Heart left ventricle (tissue), 16 donors: Measurements from ENCODE around the gene GAK. TPM values are rescaled to one million over a fixed set of nuclear protein-coding genes. Genes with fewer than 3 reads are reported as not detected.

Experiments used
- ATAC-seq, 4 donors: fragments of 200-7000 bp; cut with Tn5 transposase; one replicate each; pipeline ENCODE4 v1.9.1; 2020 to 2022; ENCODE audit warnings: moderate library complexity in 4 of 4, mild to moderate bottlenecking in 3 of 4, moderate number of reproducible peaks in 1 of 4
- DNase-seq, 5 donors: peaks; one replicate each; pipeline ENCODE4 v3.0.0-alpha.2; 2020
- H3K27ac ChIP-seq, 12 donors: fragments of 200-600 bp; sonication (generic) in 4 of 12; one replicate each; pipeline versions ENCODE4 v1.5.0 to v1.8.0; 2016 to 2022; ENCODE audit warnings: mild to moderate bottlenecking in 2 of 12
- H3K27me3 ChIP-seq, 9 donors: fragments of 200-600 bp; sonication (generic) in 2 of 9; one replicate each; pipeline versions ENCODE4 v1.5.1 to v1.8.0; 2016 to 2022; ENCODE audit warnings: mild to moderate bottlenecking in 3 of 9
- H3K36me3 ChIP-seq, 9 donors: fragments of 200-600 bp; sonication (generic) in 2 of 9; one replicate each; pipeline versions ENCODE4 v1.5.0 to v1.8.0; 2018 to 2022; ENCODE audit warnings: mild to moderate bottlenecking in 2 of 9
- H3K4me1 ChIP-seq, 12 donors: fragments of 200-600 bp; sonication (generic) in 4 of 12; one replicate each; pipeline versions ENCODE4 v1.5.0 to v1.8.0; 2016 to 2022; ENCODE audit warnings: mild to moderate bottlenecking in 3 of 12
- H3K4me3 ChIP-seq, 12 donors: fragments of 200-600 bp; sonication (generic) in 4 of 12; one replicate each; pipeline versions ENCODE4 v1.5.0 to v1.8.0; 2017 to 2022; ENCODE audit warnings: mild to moderate bottlenecking in 9 of 12, moderate library complexity in 4 of 12
- H3K9me3 ChIP-seq, 12 donors: fragments of 200-600 bp; sonication (generic) in 4 of 12; one replicate each; pipeline versions ENCODE4 v1.5.0 to v1.8.0; 2016 to 2022; ENCODE audit warnings: mild to moderate bottlenecking in 1 of 12
- POLR2A ChIP-seq, 2 donors: fragments of 450-650 bp; IDR thresholded peaks; one replicate each; pipeline ENCODE4 v1.6.1; 2017; ENCODE audit warnings: antibody characterized with exemption in 2 of 2, mild to moderate bottlenecking in 2 of 2, moderate library complexity in 2 of 2
- WGBS, 4 donors: extraction: QIAGEN DNeasy Blood & Tissue Kit in 2 of 4; methylation state at CpG; one replicate each; pipeline versions ENCODE4 v1.1.5 to v1.1.7; 2013 to 2018; 5-methylcytosine and 5-hydroxymethylcytosine counted together
- intact Hi-C, 10 donors: fragments of 100-400 bp; cut with DNase I; formaldehyde crosslinking; loops; one replicate each; pipeline versions ENCODE4 v1.11.1 to v1.14.2; 2022
- polyA plus RNA-seq, 2 donors: library from polyadenylated mRNA; stranded (reverse); fragments of 200-250 nt; gene quantifications; one replicate each; pipeline ENCODE4 v1.2.3, GENCODE V29; 2013
- total RNA-seq, 9 donors: library from RNA; depleted of rRNA in 2 of 9; stranded (reverse); fragments of >200 nt in 2 of 9; fragmentation: NEBNext Ultra II Directional in 3 of 9; extraction: Animal tissue kit (Norgen Biotek cat#: 25700) in 3 of 9; gene quantifications; one replicate each; pipeline versions ENCODE4 v1.1.0 to v1.2.4, GENCODE V29; 2016 to 2023
- TF ChIP-seq, protein P1 (sequence below), 12 donors: fragments of 200-600 bp; sonication (generic) in 4 of 12; IDR thresholded peaks; one replicate each; pipeline versions ENCODE4 v1.5.0 to v1.8.0; 2018 to 2022; ENCODE audit warnings: antibody characterized with exemption in 12 of 12, mild to moderate bottlenecking in 5 of 12
- donor health status: ischemic (EF 13 %, LVEDD 7.1; RV severe dilation, severe dysfunction).
- donor health status: healthy with polysubstance abuse.
- donor health status: DM: no; HTN: yes; CAD: no.
- donor health status: DM: no; HTN: no; CAD: no.
- donor health status: ischemic (EF 25% LVEDD 6.9; RV normal size, moderate dysfunction).
- donor health status: ischemic (EF 25% LVEDD 5.7; RV mildly dilated, moderate dysfunction).
- donor health status: healthy.
- donor health status: DM: yes; HTN: yes; CAD: no.
- donor health status: ischemic (EF 35%, LVEDD 5.7; RV mildly dilated, moderate dysfunction).
- donor health status: nonischemic (EF 11% LVEDD 7.7; RV severe dilation, severe dysfunction).
- donor health status: DM: yes; HTN: yes; CAD: no.
- donor health status: PGD.
- donor health status: ischemic (EF 29% LVEDD 5.4; RV normal size, mild dysfunction).
- donor health status: nonischemic (EF 23%, LVEDD 6.1; RV moderate dilation, normal function).

GAK gene
- total and polyA plus RNA-seq, 11 donors, result 22.8 to 55.1 (median 33.8) TPM

DNA sequence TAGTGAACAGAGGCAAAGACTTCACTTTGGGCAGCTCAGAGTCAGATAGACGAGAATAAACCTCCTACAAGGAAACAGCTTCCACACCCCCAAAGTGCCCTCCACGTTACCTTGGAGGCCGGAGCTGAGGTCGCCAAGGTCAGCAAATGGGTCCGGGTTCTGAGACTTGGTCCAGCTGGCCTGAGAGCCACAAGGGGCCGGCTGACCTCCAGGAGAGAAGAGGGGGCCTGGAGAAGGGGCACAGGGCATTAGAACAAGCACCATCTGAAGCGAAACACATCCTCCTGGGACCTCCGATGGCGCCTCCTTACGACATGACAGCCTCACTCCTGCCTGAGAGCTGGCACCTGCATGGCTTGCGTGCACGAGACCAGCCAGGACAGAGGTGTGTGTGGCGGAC is 72.6 kb downstream of the GAK start:
- H3K4me1 ChIP-seq, result no peaks in the 10 kb centered on the region
- H3K4me3 ChIP-seq, result no peak overlapping the region
- H3K27ac ChIP-seq, result no peak overlapping the region
- H3K36me3 ChIP-seq, result peaks cover 0 to 93% (median 82%) of the 10 kb centered on the region in 9 donors
- no peaks in the 10 kb centered on the region for H3K27me3 ChIP-seq
- ATAC-seq (no peak), DNase-seq (peak in 1 of 5 donors; percentile 28)
- WGBS, 4 donors, result 90 to 96% (median 95%) methylated on average over 9 to 13 of the region's 13 CpGs
- H3K9me3 ChIP-seq, result peaks cover 0 to 5% (median 0%) of the 10 kb centered on the region in 12 donors
- intact Hi-C loops, result no loop called here
- TF ChIP-seq, protein P1, sequence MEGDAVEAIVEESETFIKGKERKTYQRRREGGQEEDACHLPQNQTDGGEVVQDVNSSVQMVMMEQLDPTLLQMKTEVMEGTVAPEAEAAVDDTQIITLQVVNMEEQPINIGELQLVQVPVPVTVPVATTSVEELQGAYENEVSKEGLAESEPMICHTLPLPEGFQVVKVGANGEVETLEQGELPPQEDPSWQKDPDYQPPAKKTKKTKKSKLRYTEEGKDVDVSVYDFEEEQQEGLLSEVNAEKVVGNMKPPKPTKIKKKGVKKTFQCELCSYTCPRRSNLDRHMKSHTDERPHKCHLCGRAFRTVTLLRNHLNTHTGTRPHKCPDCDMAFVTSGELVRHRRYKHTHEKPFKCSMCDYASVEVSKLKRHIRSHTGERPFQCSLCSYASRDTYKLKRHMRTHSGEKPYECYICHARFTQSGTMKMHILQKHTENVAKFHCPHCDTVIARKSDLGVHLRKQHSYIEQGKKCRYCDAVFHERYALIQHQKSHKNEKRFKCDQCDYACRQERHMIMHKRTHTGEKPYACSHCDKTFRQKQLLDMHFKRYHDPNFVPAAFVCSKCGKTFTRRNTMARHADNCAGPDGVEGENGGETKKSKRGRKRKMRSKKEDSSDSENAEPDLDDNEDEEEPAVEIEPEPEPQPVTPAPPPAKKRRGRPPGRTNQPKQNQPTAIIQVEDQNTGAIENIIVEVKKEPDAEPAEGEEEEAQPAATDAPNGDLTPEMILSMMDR (IDR thresholded peaks at IDR 0.05), result no peak

DNA sequence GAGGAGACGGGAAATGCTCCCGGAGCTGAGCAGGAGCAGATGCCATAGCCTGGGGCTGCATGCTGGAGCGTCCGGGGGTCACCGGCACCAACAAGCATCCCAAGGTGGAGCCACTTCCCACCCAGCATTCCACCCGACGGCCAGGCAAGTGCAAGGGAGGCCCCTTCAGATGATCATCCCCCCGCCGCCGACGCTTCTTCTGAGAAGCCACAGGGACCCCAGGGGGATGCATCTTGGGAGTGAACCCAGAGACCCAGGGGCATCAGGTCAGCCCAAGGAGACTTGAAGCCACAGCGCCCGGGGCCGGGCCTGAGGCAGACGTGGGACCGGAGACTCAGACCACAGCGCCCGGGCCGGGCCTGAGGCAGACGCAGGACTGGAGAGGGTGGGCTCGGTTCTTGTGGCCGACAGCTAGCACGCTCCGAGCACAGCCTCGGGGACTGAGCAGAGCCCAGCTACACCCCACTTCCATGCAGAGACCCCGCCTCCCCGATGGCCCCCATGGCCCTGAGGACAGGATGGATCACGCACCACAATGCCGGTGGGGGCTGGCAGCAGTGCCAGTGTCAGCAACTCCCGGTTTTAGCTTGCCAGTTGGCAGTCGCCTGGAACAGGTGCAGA is 73.2 kb downstream of the GAK start:
- H3K4me3 ChIP-seq, result no peak overlapping the region
- no peak for TF ChIP-seq POLR2A (IDR thresholded peaks at IDR 0.05)
- TF ChIP-seq, protein P1 (IDR thresholded peaks at IDR 0.05), result no peak
- no peak overlapping the region for H3K27ac ChIP-seq
- WGBS, 4 donors, result 90 to 95% (median 94%) methylated on average over 14 to 31 of the region's 31 CpGs
- ATAC-seq (no peak), DNase-seq (peak in 1 of 5 donors; percentile 43)
- no peaks in the 10 kb centered on the region for H3K27me3 ChIP-seq
- no peaks in the 10 kb centered on the region for H3K4me1 ChIP-seq
- intact Hi-C loops, result no loop called here
- peaks cover 0 to 5% (median 0%) of the 10 kb centered on the region in 12 donors for H3K9me3 ChIP-seq
- peaks cover 0 to 92% (median 81%) of the 10 kb centered on the region in 9 donors for H3K36me3 ChIP-seq

DNA sequence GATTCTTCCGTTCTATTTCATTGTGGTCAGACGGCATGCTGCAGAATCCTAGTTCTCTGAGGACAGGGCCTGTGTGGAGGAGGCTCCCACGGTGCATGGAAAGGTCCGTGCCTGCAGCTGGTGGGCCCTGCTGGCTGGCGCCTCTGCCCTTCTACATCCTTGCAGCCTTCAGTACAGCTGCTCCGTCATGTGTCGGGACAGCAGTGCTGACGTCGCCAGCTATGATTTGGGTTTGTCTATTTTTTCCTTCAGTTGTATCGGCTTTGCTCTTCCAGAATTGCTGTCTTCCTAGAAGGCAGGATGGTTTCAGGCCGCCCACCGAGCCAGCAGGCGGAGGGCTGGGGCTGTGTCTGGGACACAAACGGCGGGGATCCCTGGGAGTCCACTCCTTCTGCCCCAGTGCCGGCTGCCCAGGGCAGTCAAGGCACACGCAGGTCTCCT is 74.1 kb downstream of the GAK start:
- DNase-seq (peak in 1 of 5 donors; percentile 37), ATAC-seq (no peak)
- Histone ChIP-seq H3K4me1 (no peaks in the 10 kb centered on the region), H3K9me3 (peaks cover 0 to 5% (median 0%) of the 10 kb centered on the region in 12 donors), H3K36me3 (peaks cover 0 to 87% (median 72%) of the 10 kb centered on the region in 9 donors), H3K27ac (no peak overlapping the region), H3K27me3 (no peaks in the 10 kb centered on the region), H3K4me3 (no peak overlapping the region)
- TF ChIP-seq, protein P1 (IDR thresholded peaks at IDR 0.05), result no peak
- no peak for TF ChIP-seq POLR2A (IDR thresholded peaks at IDR 0.05)
- intact Hi-C loops, result no loop called here
- WGBS, 4 donors, result 90 to 96% (median 95%) methylated on average over 17 of the region's 17 CpGs

DNA sequence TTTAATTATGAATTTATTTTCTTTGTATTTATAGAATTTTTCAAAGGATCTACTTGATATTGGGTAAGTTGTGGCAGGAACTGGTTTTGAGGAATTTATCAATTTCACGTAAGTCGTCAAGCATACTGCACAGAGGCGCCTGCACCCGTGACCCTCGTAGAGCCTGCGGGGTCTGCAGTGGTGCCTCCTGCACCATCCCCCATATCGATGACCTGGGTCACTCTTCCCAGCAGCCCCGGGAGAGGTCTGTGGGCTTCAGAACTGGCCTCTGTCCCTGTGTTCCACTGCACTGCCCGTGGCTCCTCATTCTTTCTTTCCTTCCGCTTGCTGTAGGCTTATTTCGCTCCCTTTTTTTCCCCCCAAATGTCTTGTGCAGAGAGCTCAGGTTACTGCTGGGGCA is 74.7 kb downstream of the GAK start:
- Histone ChIP-seq H3K27me3 (no peaks in the 10 kb centered on the region), H3K4me1 (no peaks in the 10 kb centered on the region), H3K27ac (no peak overlapping the region), H3K4me3 (no peak overlapping the region), H3K9me3 (peaks cover 0 to 1% (median 0%) of the 10 kb centered on the region in 12 donors), H3K36me3 (peaks cover 0 to 85% (median 66%) of the 10 kb centered on the region in 9 donors)
- intact Hi-C loops, result no loop called here
- DNase-seq (peak in 1 of 5 donors; percentile 24), ATAC-seq (no peak)
- TF ChIP-seq POLR2A (IDR thresholded peaks at IDR 0.05), result no peak
- TF ChIP-seq, protein P1 (IDR thresholded peaks at IDR 0.05), result no peak
- 89 to 94% (median 91%) methylated on average over 11 of the region's 11 CpGs for WGBS, 4 donors
